IMR-90 (cell line): Measurements from ENCODE around the gene TBXAS1. TPM values are rescaled to one million over a fixed set of nuclear protein-coding genes. Genes with fewer than 3 reads are reported as not detected.

Source experiments
- ATAC-seq: fragments of 200-7000 bp; cut with Tn5 transposase; 2 replicates; pipeline ENCODE4 v1.9.1; 2020; ENCODE audit warnings: low read depth, mild to moderate bottlenecking, moderate library complexity
- BruUV-seq: library from RNA; stranded (reverse); fragments of 400-500 nt; replicated peaks from 2 replicates; lab custom pipeline; 2021; lab: Mats Ljungman, UMichigan
- CTCF ChIA-PET: fragments of 300-600 bp; formaldehyde crosslinking; extraction: SDS; loops from one replicate; lab custom pipeline; 2021; ENCODE audit warnings: antibody characterized with exemption; lab: Yijun Ruan, JAX
- POLR2A ChIA-PET: fragments of 300-600 bp; sonication (Branson Sonifier 250); formaldehyde crosslinking; loops from one replicate; lab custom pipeline; 2022; ENCODE audit warnings: antibody characterized with exemption; ENCODE audit not compliant: unreplicated experiment; lab: Charles Lee
- DNase-seq: peaks from one replicate; pipeline ENCODE4 v3.0.0; 2013
- H2AFZ ChIP-seq: replicated peaks from 2 replicates; pipeline ENCODE3; 2013; ENCODE audit warnings: low read length, mild to moderate bottlenecking; ENCODE audit not compliant: poor library complexity
- H2AK5ac ChIP-seq: 2 replicates; pipeline ENCODE4 v1.6.1; 2013; ENCODE audit warnings: low read depth, low read length, inconsistent platforms
- H2AK9ac ChIP-seq: replicated peaks from 2 replicates; pipeline ENCODE3; 2013; ENCODE audit warnings: mild to moderate bottlenecking, low read depth, low read length, moderate library complexity; ENCODE audit not compliant: poor library complexity
- H2BK120ac ChIP-seq: 2 replicates; pipeline ENCODE4 v1.6.1; 2013; ENCODE audit warnings: low read depth, low read length, inconsistent platforms
- H2BK15ac ChIP-seq: 3 replicates; pipeline ENCODE4 v1.6.1; 2013; ENCODE audit warnings: low read depth, low read length, inconsistent platforms
- H2BK20ac ChIP-seq: 2 replicates; pipeline ENCODE4 v1.6.1; 2013; ENCODE audit warnings: low read depth, mild to moderate bottlenecking, inconsistent platforms, low read length, moderate library complexity
- H2BK5ac ChIP-seq: 2 replicates; pipeline ENCODE4 v1.6.1; 2013; ENCODE audit warnings: mild to moderate bottlenecking, low read depth, low read length, inconsistent platforms; ENCODE audit not compliant: poor library complexity, severe bottlenecking
- H3K14ac ChIP-seq: replicated peaks from 2 replicates; pipeline ENCODE4 v1.6.1; 2013; ENCODE audit warnings: low read depth, low read length, inconsistent platforms
- H3K18ac ChIP-seq: 2 replicates; pipeline ENCODE4 v1.6.1; 2013; ENCODE audit warnings: low read depth, low read length, control low read depth
- H3K23ac ChIP-seq: 2 replicates; pipeline ENCODE4 v1.6.1; 2013; ENCODE audit warnings: low read depth, low read length, inconsistent platforms
- H3K27ac ChIP-seq: 2 replicates; pipeline ENCODE4 v1.5.1; 2013; ENCODE audit warnings: mild to moderate bottlenecking, control low read depth, low read length; ENCODE audit not compliant: insufficient read depth
- H3K27me3 ChIP-seq: 2 replicates; pipeline ENCODE4 v1.6.1; 2013; ENCODE audit warnings: low read length; ENCODE audit not compliant: control insufficient read depth, insufficient read depth
- H3K36me3 ChIP-seq: 2 replicates; pipeline ENCODE4 v1.6.1; 2013; ENCODE audit warnings: low read length, mixed read lengths; ENCODE audit not compliant: control insufficient read depth, insufficient read depth
- H3K4ac ChIP-seq: 2 replicates; pipeline ENCODE4 v1.6.1; 2013; ENCODE audit warnings: low read depth, low read length, inconsistent platforms
- H3K4me1 ChIP-seq: 2 replicates; pipeline ENCODE4 v1.6.1; 2013; ENCODE audit warnings: low read length, mixed read lengths; ENCODE audit not compliant: control insufficient read depth, insufficient read depth
- H3K4me2 ChIP-seq: 2 replicates; pipeline ENCODE4 v1.6.1; 2013; ENCODE audit warnings: low read depth, mild to moderate bottlenecking, control low read depth, low read length, moderate library complexity
- H3K4me3 ChIP-seq: 2 replicates; pipeline ENCODE4 v1.5.1; 2013; ENCODE audit warnings: low read depth, mild to moderate bottlenecking, control low read depth, low read length, moderate library complexity; ENCODE audit not compliant: insufficient read depth
- H3K56ac ChIP-seq: 2 replicates; pipeline ENCODE4 v1.6.1; 2013; ENCODE audit warnings: low read length, inconsistent platforms; ENCODE audit not compliant: insufficient read depth; ENCODE audit errors: extremely low read depth
- H3K79me1 ChIP-seq, 2 experiments: 2 replicates each; pipeline ENCODE4 v1.6.1; 2013; ENCODE audit warnings: low read length in 2 of 2, inconsistent platforms in 1 of 2, low read depth in 1 of 2
- H3K9ac ChIP-seq: 2 replicates; pipeline ENCODE4 v1.6.1; 2013; ENCODE audit warnings: low read depth, low read length, control low read depth
- H3K9me1 ChIP-seq: 2 replicates; pipeline ENCODE4 v1.6.1; 2013; ENCODE audit warnings: low read length, inconsistent platforms; ENCODE audit not compliant: insufficient read depth
- H3K9me3 ChIP-seq: 2 replicates; pipeline ENCODE4 v1.6.1; 2013; ENCODE audit warnings: low read length; ENCODE audit not compliant: control insufficient read depth, insufficient read depth
- H4K20me1 ChIP-seq: 2 replicates; pipeline ENCODE4 v1.6.1; 2013; ENCODE audit warnings: low read length, inconsistent platforms; ENCODE audit not compliant: insufficient read depth
- H4K5ac ChIP-seq: 2 replicates; pipeline ENCODE4 v1.6.1; 2013; ENCODE audit warnings: mild to moderate bottlenecking, low read depth, low read length, control low read depth
- H4K8ac ChIP-seq, 2 experiments: 2 replicates each; pipeline ENCODE4 v1.6.1; 2013; ENCODE audit warnings: low read depth in 2 of 2, low read length in 2 of 2, control low read depth in 1 of 2, inconsistent platforms in 1 of 2
- H4K91ac ChIP-seq: 2 replicates; pipeline ENCODE4 v1.6.1; 2013; ENCODE audit warnings: low read depth, low read length, inconsistent platforms; ENCODE audit not compliant: insufficient read depth
- BHLHE40 ChIP-seq: fragments of 150-350 bp; IDR thresholded peaks from 2 replicates; pipeline ENCODE4 v1.6.1; 2016; ENCODE audit warnings: mild to moderate bottlenecking, low read depth, low read length
- CEBPB ChIP-seq: IDR thresholded peaks from 2 replicates; pipeline ENCODE4 v1.6.1; 2012; ENCODE audit warnings: low read depth, low read length, improper control_type of control experiment
- FOS ChIP-seq: fragments of 150-350 bp; IDR thresholded peaks from 2 replicates; pipeline ENCODE4 v1.6.1; 2016; ENCODE audit warnings: low read depth, low read length
- MAZ ChIP-seq: IDR thresholded peaks from 2 replicates; pipeline ENCODE4 v1.6.1; 2012; ENCODE audit warnings: low read depth, mild to moderate bottlenecking, low read length, improper control_type of control experiment, moderate library complexity, borderline replicate concordance
- RFX5 ChIP-seq: IDR thresholded peaks from 2 replicates; pipeline ENCODE4 v1.8.0; 2012; ENCODE audit warnings: low read depth, mild to moderate bottlenecking, low read length, moderate library complexity
- USF2 ChIP-seq: fragments of 150-350 bp; IDR thresholded peaks from 2 replicates; pipeline ENCODE4 v1.6.1; 2017; ENCODE audit warnings: mild to moderate bottlenecking, antibody characterized with exemption, low read length, low read depth
- WGBS, 2 experiments: methylation state at CpG; one replicate each; pipeline versions ENCODE4 v1.1.5 to v1.1.7; 2013; ENCODE audit warnings: missing lambda C conversion rate in 2 of 2; ENCODE audit not compliant: insufficient read length in 1 of 2; ENCODE audit errors: extremely low coverage in 2 of 2; 5-methylcytosine and 5-hydroxymethylcytosine counted together
- dilution Hi-C: fragments of 300-500 bp; cut with HindIII; formaldehyde crosslinking; loops from one replicate; pipeline ENCODE4 v1.14.3; 2018; ENCODE audit warnings: low sequenced_read_pairs; ENCODE audit not compliant: unreplicated experiment
- in situ Hi-C: fragments of 300-500 bp; cut with MboI; formaldehyde crosslinking; loops from 3 replicates; pipeline ENCODE4 v1.14.3; 2019; ENCODE audit warnings: low sequenced_read_pairs, inconsistent platforms, mixed read lengths
- intact Hi-C: fragments of 100-400 bp; cut with micrococcal nuclease; formaldehyde crosslinking; loops from 2 replicates; pipeline ENCODE4 v1.10.0; 2022
- polyA plus RNA-seq, 3 experiments: library from polyadenylated mRNA; depleted of rRNA; stranded (reverse); fragments of >200 nt; gene quantifications; 2 replicates each; pipeline ENCODE4 v1.2.3, GENCODE V29; 2012; ENCODE audit warnings: low replicate concordance in 1 of 3
- total RNA-seq: library from RNA; depleted of rRNA; stranded (reverse); fragments of >200 nt; gene quantifications from 2 replicates; pipeline ENCODE4 v1.2.3, GENCODE V29; 2012

Gene TBXAS1
- total and polyA plus RNA-seq, 2 of the 4 experiments (the other 2 are of a cell fraction): 5.9 to 10.8 TPM

GRCh38 chr7:139808427-139808826 is 20.6 kb upstream of the TBXAS1 start:
- Histone ChIP-seq H3K56ac (no peak overlapping the region), H3K23ac (no peak overlapping the region), H4K91ac (no peak overlapping the region), H4K8ac (no peak overlapping the region; a peak in 1 of 4 replicates), H3K4me2 (no peak overlapping the region), H3K14ac (no peak overlapping the region; the same call in 1 of the 2 replicates), H4K5ac (no peak overlapping the region), H3K4me3 (no peak overlapping the region), H3K27me3 (no peaks in the 10 kb centered on the region), H4K20me1 (no peaks in the 10 kb centered on the region), H2AK9ac (no peak overlapping the region), H3K9me1 (0 out of 2 replicates have a peak, but pooled peaks cover 6% of the 10 kb centered on the region), H3K4ac (peak overlapping the region; percentile 46; the same call in 1 of the 2 replicates), H2BK20ac (no peak overlapping the region), H2BK15ac (no peak overlapping the region; the same call in 2 of the 3 replicates), H3K9me3 (no peaks in the 10 kb centered on the region), H2BK5ac (no peak overlapping the region), H3K9ac (no peak overlapping the region), H2AFZ (peak overlapping the region; percentile 16), H3K18ac (no peak overlapping the region), H3K27ac (no peak overlapping the region), H2BK120ac (no peak overlapping the region), H3K36me3 (0 out of 2 replicates have a peak, but pooled peaks cover 2% of the 10 kb centered on the region), H2AK5ac (peak overlapping the region; percentile 78; the same call in 1 of the 2 replicates), H3K79me1 (no peaks in the 10 kb centered on the region), H3K4me1 (peaks cover 9% of the 10 kb centered on the region)
- DNase-seq (no peak), ATAC-seq (no peak)
- ChIA-PET CTCF (interaction anchor here (1.1 kb wide), 1 partner anchor 15 kb away, joined by 6 read pairs; no protein-coding TSS in a partner anchor), POLR2A (no interaction called here)
- WGBS, 2 experiments: no CpG with 5 or more reads among the region's 3 CpGs
- in situ Hi-C loops: no loop called here
- intact Hi-C loops: no loop called here
- dilution Hi-C loops: no loop called here
- TF ChIP-seq MAZ (no peak), RFX5 (no peak), FOS (no peak), USF2 (no peak), BHLHE40 (no peak), CEBPB (no peak)
- no TSS peak for BruUV-seq
